ENCODE measurements around the gene TMEM178B. TPM values are rescaled to one million over a fixed set of nuclear protein-coding genes. Genes with fewer than 3 reads are reported as not detected.

Gene TMEM178B
- total RNA-seq, 1 experiment from 2014 or later = not detected

- intact Hi-C loops (cut with micrococcal nuclease) = no loop called here
- CTCF ChIA-PET = no interaction called here
- Mint-ChIP-seq H3K4me1 (ENCODE audit: insufficient read depth, unreplicated experiment) (no peaks in the 10 kb centered on the region), H3K9me3 (ENCODE audit: unreplicated experiment) (peaks cover 15% of the 10 kb centered on the region), H3K27me3 (ENCODE audit: insufficient read depth, unreplicated experiment) (no peaks in the 10 kb centered on the region), H3K36me3 (ENCODE audit: insufficient read depth, unreplicated experiment) (no peaks in the 10 kb centered on the region), H3K4me3 (ENCODE audit: unreplicated experiment) (no peak overlapping the region), H3K27ac (ENCODE audit: low read depth, unreplicated experiment) (no peak overlapping the region)
- no peak for DNase-seq (ENCODE audit: unreplicated experiment)
- no TSS peak for BruUV-seq (replicated peaks)
- no peak for TF ChIP-seq CTCF (IDR thresholded peaks at IDR 0.05; ENCODE audit: unreplicated experiment)
- POLR2A ChIA-PET = no interaction called here
Observed at GRCh38 chr7:141123522-141123921, 49.7 kb downstream of the TMEM178B start.

- CTCF ChIA-PET = interaction anchor here (0.6 kb wide), 1 partner anchor 230 kb away, joined by 4 read pairs; no protein-coding TSS in a partner anchor
- H3K4me1 Mint-ChIP-seq (ENCODE audit: insufficient read depth, unreplicated experiment) = no peaks in the 10 kb centered on the region
- peaks cover 15% of the 10 kb centered on the region for H3K9me3 Mint-ChIP-seq (ENCODE audit: unreplicated experiment)
- BruUV-seq (replicated peaks) = no TSS peak
- POLR2A ChIA-PET = no interaction called here
- H3K4me3 Mint-ChIP-seq (ENCODE audit: unreplicated experiment) = no peak overlapping the region
- intact Hi-C loops (cut with micrococcal nuclease) = no loop called here
- no peak for DNase-seq (ENCODE audit: unreplicated experiment)
- no peaks in the 10 kb centered on the region for H3K27me3 Mint-ChIP-seq (ENCODE audit: insufficient read depth, unreplicated experiment)
- no peaks in the 10 kb centered on the region for H3K36me3 Mint-ChIP-seq (ENCODE audit: insufficient read depth, unreplicated experiment)
- H3K27ac Mint-ChIP-seq (ENCODE audit: low read depth, unreplicated experiment) = no peak overlapping the region
- no peak for TF ChIP-seq CTCF (IDR thresholded peaks at IDR 0.05; ENCODE audit: unreplicated experiment)
Observed at GRCh38 chr7:141126107-141126506, 52.2 kb downstream of the TMEM178B start.

DNA sequence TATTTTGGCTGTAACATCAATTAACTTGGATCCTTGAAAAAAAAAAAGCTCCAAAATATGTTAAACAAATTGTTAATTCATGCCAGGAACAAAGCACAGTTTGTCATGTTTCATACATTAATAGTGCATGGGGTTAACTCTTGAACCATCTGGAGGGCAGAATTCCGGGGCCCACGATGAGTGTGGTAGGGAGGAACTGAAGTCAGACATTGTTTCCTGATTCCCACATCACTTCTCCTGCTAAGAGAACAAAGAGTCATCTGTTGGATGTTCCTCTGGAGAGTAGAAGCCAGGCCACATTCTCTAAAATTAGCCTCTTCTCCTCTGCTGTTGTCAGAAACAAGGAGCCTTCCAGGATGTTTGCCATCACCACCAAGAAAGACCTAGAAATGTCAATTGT, 54.6 kb downstream of the TMEM178B start:
- H3K36me3 Mint-ChIP-seq (ENCODE audit: insufficient read depth, unreplicated experiment) = no peaks in the 10 kb centered on the region
- no peak overlapping the region for H3K27ac Mint-ChIP-seq (ENCODE audit: low read depth, unreplicated experiment)
- H3K4me3 Mint-ChIP-seq (ENCODE audit: unreplicated experiment) = no peak overlapping the region
- ChIA-PET POLR2A (no interaction called here), CTCF (interaction anchor here (0.5 to 1.0 kb wide), 2 partner anchors 32 to 1061 kb away, joined by 3 read pairs; no protein-coding TSS in a partner anchor)
- H3K4me1 Mint-ChIP-seq (ENCODE audit: insufficient read depth, unreplicated experiment) = no peaks in the 10 kb centered on the region
- intact Hi-C loops (cut with micrococcal nuclease) = no loop called here
- no peaks in the 10 kb centered on the region for H3K27me3 Mint-ChIP-seq (ENCODE audit: insufficient read depth, unreplicated experiment)
- H3K9me3 Mint-ChIP-seq (ENCODE audit: unreplicated experiment) = peaks cover 15% of the 10 kb centered on the region
- no peak for TF ChIP-seq CTCF (IDR thresholded peaks at IDR 0.05; ENCODE audit: unreplicated experiment)
- no peak for DNase-seq (ENCODE audit: unreplicated experiment)
- BruUV-seq (replicated peaks) = no TSS peak

DNA sequence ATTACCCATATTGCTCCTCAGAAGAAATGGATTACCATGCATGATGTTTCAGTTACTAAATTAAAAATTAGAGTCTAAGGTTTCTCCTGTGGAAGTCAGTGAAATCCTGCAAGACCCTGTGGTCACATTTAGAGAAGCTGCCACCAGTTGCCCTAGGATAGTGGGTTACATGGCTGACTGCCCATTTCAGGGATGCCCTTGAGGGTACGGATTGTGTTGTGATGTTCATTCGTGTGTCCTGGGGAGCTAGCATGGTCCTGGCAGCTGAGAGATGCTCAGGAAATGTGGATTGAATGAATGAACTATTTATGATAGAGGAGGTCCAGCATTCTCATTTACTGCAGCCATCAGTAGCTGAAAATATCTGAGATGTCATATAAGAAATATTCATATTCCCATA, 55.1 kb downstream of the TMEM178B start:
- H3K27me3 Mint-ChIP-seq (ENCODE audit: insufficient read depth, unreplicated experiment) = no peaks in the 10 kb centered on the region
- intact Hi-C loops (cut with micrococcal nuclease) = no loop called here
- H3K36me3 Mint-ChIP-seq (ENCODE audit: insufficient read depth, unreplicated experiment) = no peaks in the 10 kb centered on the region
- H3K4me3 Mint-ChIP-seq (ENCODE audit: unreplicated experiment) = no peak overlapping the region
- peaks cover 15% of the 10 kb centered on the region for H3K9me3 Mint-ChIP-seq (ENCODE audit: unreplicated experiment)
- DNase-seq (ENCODE audit: unreplicated experiment) = no peak
- POLR2A ChIA-PET = no interaction called here
- no peaks in the 10 kb centered on the region for H3K4me1 Mint-ChIP-seq (ENCODE audit: insufficient read depth, unreplicated experiment)
- H3K27ac Mint-ChIP-seq (ENCODE audit: low read depth, unreplicated experiment) = no peak overlapping the region
- CTCF ChIA-PET = interaction anchor here (0.5 to 1.0 kb wide), 2 partner anchors 32 to 1060 kb away, joined by 3 read pairs; no protein-coding TSS in a partner anchor
- BruUV-seq (replicated peaks) = no TSS peak
- TF ChIP-seq CTCF (IDR thresholded peaks at IDR 0.05; ENCODE audit: unreplicated experiment) = no peak
